ENCODE data around the gene PPP4R4. TPM values are rescaled to one million over a fixed set of nuclear protein-coding genes. Genes with fewer than 3 reads are reported as not detected.
"Not testable (repeated sequence)": the region's sequence is repeated elsewhere in the genome, so short reads cannot be mapped to it uniquely, and the experiment has no call there.

Gene PPP4R4
- total RNA-seq, 1 experiment from 2014 or later = 5.5 TPM

GRCh38 chr14:94267352-94267751 lies 93.2 kb downstream of the PPP4R4 start:
- Histone ChIP-seq H3K9me2 (ENCODE audit: insufficient read depth) (no peaks in the 10 kb centered on the region), H3K4me3 (replicated peaks in 1 of 2; ENCODE audit: low read depth in 1 of 2, low read length in 2 of 2) (no peak overlapping the region), H3K27ac (ENCODE audit: low read depth, low read length) (no peak overlapping the region), H3K9me3 (ENCODE audit: control insufficient read depth in 1 of 2, insufficient read depth in 1 of 2, low read depth in 1 of 2, low read length in 2 of 2) (no peaks in the 10 kb centered on the region), H3K79me2 (ENCODE audit: insufficient read depth, low read length) (no peaks in the 10 kb centered on the region), H3K27me3 (ENCODE audit: insufficient read depth, low read length) (no peaks in the 10 kb centered on the region), H3K9ac (ENCODE audit: low read length) (no peak overlapping the region), H4K20me1 (ENCODE audit: insufficient read depth) (no peaks in the 10 kb centered on the region), H2AFZ (ENCODE audit: low read depth, low read length, poor library complexity, severe bottlenecking) (no peak overlapping the region), H3K4me2 (ENCODE audit: low read length) (no peak overlapping the region), H3K36me3 (ENCODE audit: control insufficient read depth in 1 of 2, insufficient read depth in 2 of 2, low read length in 2 of 2) (no peaks in the 10 kb centered on the region), H3K4me1 (ENCODE audit: control insufficient read depth in 1 of 2, insufficient read depth in 2 of 2, low read length in 2 of 2) (no peaks in the 10 kb centered on the region)
- CTCF ChIA-PET = no interaction called here
- no peak for DNase-seq (ENCODE audit: low read depth, low spot score)
- RAD21 ChIA-PET (ENCODE audit: low non-redundant PET in 1 of 2, low total read pairs in 2 of 2, uncharacterized antibody in 2 of 2, unreplicated experiment in 2 of 2) = no interaction called here
- TF ChIP-seq ZFX (IDR thresholded peaks at IDR 0.05) = no peak
- no peak for TF ChIP-seq POLR2A (IDR thresholded peaks at IDR 0.05; ENCODE audit: borderline replicate concordance, extremely low read depth, insufficient read depth, insufficient read length)
- no peak for TF ChIP-seq RAD21 (IDR thresholded peaks at IDR 0.05; ENCODE audit: low read depth)
- TF ChIP-seq CTCF (IDR thresholded peaks at IDR 0.05 in 2 of 3, conservative IDR thresholded peaks at IDR 0.05 in 1 of 3; ENCODE audit: borderline replicate concordance in 1 of 3, insufficient read depth in 1 of 3, low read depth in 2 of 3, low read length in 2 of 3) = no peak
- TF ChIP-seq TCF7L2 (IDR thresholded peaks at IDR 0.05; ENCODE audit: borderline replicate concordance, extremely low read depth, insufficient read depth, insufficient read length) = no peak
- no peak for TF ChIP-seq MAX (IDR thresholded peaks at IDR 0.05)
- TF ChIP-seq JUND (IDR thresholded peaks at IDR 0.05) = no peak
- no peak for ATAC-seq
- intact Hi-C loops (cut with micrococcal nuclease) = no loop called here
- BruUV-seq (replicated peaks) = no TSS peak
- POLR2A ChIA-PET = no interaction called here

- H3K4me2 ChIP-seq (ENCODE audit: low read length); intact Hi-C loops (cut with micrococcal nuclease); H3K9me3 ChIP-seq (ENCODE audit: control insufficient read depth in 1 of 2, insufficient read depth in 1 of 2, low read depth in 1 of 2, low read length in 2 of 2); DNase-seq (ENCODE audit: low read depth, low spot score); H3K9me2 ChIP-seq (ENCODE audit: insufficient read depth); H3K36me3 ChIP-seq (ENCODE audit: control insufficient read depth in 1 of 2, insufficient read depth in 2 of 2, low read length in 2 of 2); H3K9ac ChIP-seq (ENCODE audit: low read length); BruUV-seq (replicated peaks); RAD21 ChIA-PET (ENCODE audit: low non-redundant PET in 1 of 2, low total read pairs in 2 of 2, uncharacterized antibody in 2 of 2, unreplicated experiment in 2 of 2); H3K79me2 ChIP-seq (ENCODE audit: insufficient read depth, low read length); H3K4me3 ChIP-seq (replicated peaks in 1 of 2; ENCODE audit: low read depth in 1 of 2, low read length in 2 of 2); H3K27me3 ChIP-seq (ENCODE audit: insufficient read depth, low read length); POLR2A ChIA-PET; ATAC-seq; H3K4me1 ChIP-seq (ENCODE audit: control insufficient read depth in 1 of 2, insufficient read depth in 2 of 2, low read length in 2 of 2); CTCF ChIA-PET; H3K27ac ChIP-seq (ENCODE audit: low read depth, low read length); H4K20me1 ChIP-seq (ENCODE audit: insufficient read depth); H2AFZ ChIP-seq (ENCODE audit: low read depth, low read length, poor library complexity, severe bottlenecking): not testable (repeated sequence)
These were observed 94.5 kb downstream of the PPP4R4 start for GRCh38 chr14:94268582-94268981.
